HG03460 (cell line): Measurements from ENCODE around the gene TAF5.
"Not testable (repeated sequence)": the region's sequence is repeated elsewhere in the genome, so short reads cannot be mapped to it uniquely, and the experiment has no call there.

Source experiments
- ATAC-seq: cut with Tn5 transposase; IDR thresholded peaks from one replicate; pipeline ENCODE4 v1.9.1; 2021; ENCODE audit not compliant: unreplicated experiment

The TAF5 gene

GRCh38 chr10:103367782-103368518 lies at the start of gene TAF5:
Gene TAF5 (plus strand): TSS chr10:103367976. CDS start chr10:103367990, 14 bp downstream.
- ATAC-seq: peak; percentile 52

GRCh38 chr10:103327906-103328305 lies 39.9 kb upstream of the TAF5 start:
- no peak for ATAC-seq

- ATAC-seq: no peak
These were observed 33.7 kb upstream of the TAF5 start for GRCh38 chr10:103333934-103334520.

- ATAC-seq: no peak
These were observed 33.2 kb upstream of the TAF5 start for GRCh38 chr10:103334567-103334966.

GRCh38 chr10:103336370-103336769 lies 31.4 kb upstream of the TAF5 start:
- no peak for ATAC-seq

GRCh38 chr10:103350175-103350516 lies 17.6 kb upstream of the TAF5 start:
- no peak for ATAC-seq

GRCh38 chr10:103350517-103351260 lies 17.1 kb upstream of the TAF5 start, which contains the start of gene PCGF6:
Gene PCGF6 (minus strand): TSS chr10:103351140. CDS start chr10:103351066, 74 bp downstream.
- ATAC-seq: peak; percentile 85

GRCh38 chr10:103353281-103353680 lies 14.5 kb upstream of the TAF5 start:
- ATAC-seq: no peak

- not testable (repeated sequence) for ATAC-seq
These were observed 13.2 kb upstream of the TAF5 start for GRCh38 chr10:103354567-103354966.

GRCh38 chr10:103355906-103356599 lies 11.7 kb upstream of the TAF5 start:
- ATAC-seq: no peak

GRCh38 chr10:103359493-103359892 lies 8.3 kb upstream of the TAF5 start:
- not testable (repeated sequence) for ATAC-seq

- ATAC-seq: not testable (repeated sequence)
These were observed 7.0 kb upstream of the TAF5 start for GRCh38 chr10:103360791-103361190.

GRCh38 chr10:103367379-103367781 lies 396 bp upstream of the TAF5 start:
- ATAC-seq: no peak

GRCh38 chr10:103373544-103373943 lies 5.8 kb downstream of the TAF5 start:
- ATAC-seq: no peak

GRCh38 chr10:103374263-103374662 lies 6.5 kb downstream of the TAF5 start:
- no peak for ATAC-seq

GRCh38 chr10:103382769-103383168 lies 15.0 kb downstream of the TAF5 start:
- ATAC-seq: peak; percentile 52

GRCh38 chr10:103394180-103394579 lies 26.4 kb downstream of the TAF5 start:
- no peak for ATAC-seq

GRCh38 chr10:103395754-103396066 lies 27.9 kb downstream of the TAF5 start:
- no peak for ATAC-seq

- peak; percentile 99 for ATAC-seq
These were observed 28.5 kb downstream of the TAF5 start, which contains the start of the genes ATP5MK and PDCD11 for GRCh38 chr10:103396067-103396788. Gene ATP5MK (minus strand): TSS chr10:103396475. CDS start chr10:103392457, 4,018 bp downstream. Gene PDCD11 (plus strand): TSS chr10:103396626. CDS start chr10:103398427, 1,801 bp downstream.

- no peak for ATAC-seq
These were observed 29.0 kb downstream of the TAF5 start for GRCh38 chr10:103396789-103397087.
